SK-N-MC (cell line): ENCODE data around the gene PRRX2.

ENCODE experiments used
- EZH2 ChIP-seq: fragments of 200-600 bp; sonication (generic); IDR thresholded peaks from one replicate; pipeline ENCODE4 v1.6.1; 2017; ENCODE audit warnings: antibody characterized with exemption
- POLR2AphosphoS5 ChIP-seq: IDR thresholded peaks from 2 replicates; pipeline ENCODE4 v1.6.1; 2012; ENCODE audit warnings: mild to moderate bottlenecking, low read depth, low read length, borderline replicate concordance

DNA sequence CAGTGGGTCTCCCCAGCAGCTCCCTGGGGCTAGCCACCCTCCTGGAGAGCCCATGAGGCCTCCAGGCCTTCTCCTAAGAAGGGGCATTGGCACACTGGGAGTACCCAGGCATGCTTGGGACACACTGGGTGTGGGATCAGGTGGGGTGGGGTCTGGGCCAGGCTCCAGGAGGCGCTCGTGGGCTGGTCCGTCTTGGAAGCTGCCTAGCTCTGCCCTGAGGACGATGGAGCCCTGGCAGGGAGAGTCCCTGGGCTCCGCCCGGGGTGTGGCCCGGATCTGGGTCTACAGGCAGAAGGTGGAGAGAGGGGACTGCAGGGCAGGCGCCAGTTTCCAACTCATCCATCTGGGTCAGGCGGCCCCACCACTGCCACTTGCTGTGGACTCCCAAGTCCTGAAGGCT lies 2.4 kb downstream of the PRRX2 start:
- TF ChIP-seq EZH2: no peak
- no peak for TF ChIP-seq POLR2AphosphoS5
